Tibial nerve (tissue), 4 donors: ENCODE data around the gene TULP4. TPM values are rescaled to one million over a fixed set of nuclear protein-coding genes. Genes with fewer than 3 reads are reported as not detected.

Experiments used
- DNase-seq, 2 donors: peaks; one replicate each; pipeline ENCODE4 v3.0.0-alpha.2; 2019; ENCODE audit warnings: low spot score in 2 of 2
- H3K27ac ChIP-seq, 4 donors: fragments of 200-600 bp; sonication (generic) in 3 of 4; one replicate each; pipeline ENCODE4 v1.5.1; 2017 to 2019; ENCODE audit warnings: mild to moderate bottlenecking in 1 of 4
- H3K27me3 ChIP-seq, 2 donors: fragments of 200-600 bp; sonication (generic) in 1 of 2; one replicate each; pipeline versions ENCODE4 v1.5.1 to v1.6.0; 2017 to 2019
- H3K36me3 ChIP-seq, 3 donors: fragments of 200-600 bp; sonication (generic); one replicate each; pipeline ENCODE4 v1.5.1; 2018 to 2019
- H3K4me1 ChIP-seq, 4 donors: fragments of 200-600 bp; sonication (generic) in 3 of 4; one replicate each; pipeline ENCODE4 v1.5.1; 2017 to 2019
- H3K4me3 ChIP-seq, 4 donors: fragments of 200-600 bp; sonication (generic) in 3 of 4; one replicate each; pipeline ENCODE4 v1.5.1; 2017 to 2019; ENCODE audit warnings: mild to moderate bottlenecking in 1 of 4, moderate library complexity in 1 of 4
- H3K9me3 ChIP-seq, 4 donors: fragments of 200-600 bp; sonication (generic) in 3 of 4; one replicate each; pipeline ENCODE4 v1.5.1; 2017 to 2019
- EP300 ChIP-seq, 2 donors: sonication (generic); formaldehyde crosslinking; IDR thresholded peaks; one replicate each; pipeline ENCODE4 v1.6.1; 2017; ENCODE audit warnings: antibody characterized with exemption in 2 of 2, mild to moderate bottlenecking in 1 of 2
- POLR2A ChIP-seq, 2 donors: fragments of 450-650 bp; IDR thresholded peaks; one replicate each; pipeline ENCODE4 v1.6.1; 2017; ENCODE audit warnings: antibody characterized with exemption in 2 of 2, mild to moderate bottlenecking in 2 of 2, moderate library complexity in 2 of 2
- WGBS, 2 donors: methylation state at CpG; one replicate each; pipeline ENCODE4 v1.1.5; 2018; 5-methylcytosine and 5-hydroxymethylcytosine counted together
- total RNA-seq, 4 donors: library from RNA; depleted of rRNA; stranded (reverse); fragments of >200 nt; gene quantifications; one replicate each; pipeline ENCODE4 v1.1.0, GENCODE V29; 2016
- TF ChIP-seq, protein P1 (sequence below), 5 experiments: fragments of 200-600 bp in 3 of 5; fragments of 450-650 bp in 2 of 5; sonication (generic) in 3 of 5; IDR thresholded peaks; one replicate each; pipeline ENCODE4 v1.5.1; 2016 to 2019; ENCODE audit warnings: antibody characterized with exemption in 5 of 5, mild to moderate bottlenecking in 3 of 5, moderate library complexity in 2 of 5

Gene TULP4
- total RNA-seq, 4 donors from 2014 or later, result 91.2 to 109 (median 101) TPM

DNA sequence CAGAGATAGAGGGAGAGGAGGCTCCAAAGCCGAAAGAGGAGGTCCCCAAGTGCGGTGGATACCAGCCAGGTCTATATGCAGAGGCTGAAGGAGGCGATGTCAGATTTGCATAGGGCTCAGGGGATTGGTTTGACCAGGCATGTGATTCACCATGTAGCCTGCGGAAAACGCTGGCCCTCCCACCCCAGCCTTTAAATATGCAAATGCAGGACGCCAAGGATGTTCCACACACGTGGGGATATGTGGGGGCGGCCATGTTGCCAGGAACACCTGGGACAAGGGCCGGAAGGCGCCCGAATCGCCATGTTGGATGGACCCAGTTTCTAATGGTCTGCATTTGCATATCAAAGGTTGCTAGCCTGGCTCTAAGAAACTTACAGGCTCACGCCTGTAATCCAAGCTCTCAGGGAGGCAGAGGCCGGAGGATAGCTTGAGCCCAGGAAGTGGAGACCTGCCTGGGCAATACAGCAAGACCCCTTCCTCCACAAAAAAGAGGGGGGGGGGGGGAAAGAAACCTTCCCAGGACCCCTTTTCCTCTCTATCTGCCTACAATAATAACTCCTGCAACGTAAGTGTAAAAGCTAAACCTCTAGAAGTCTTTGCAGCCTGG is 110.5 kb downstream of the TULP4 start:
- Histone ChIP-seq H3K9me3 (peaks cover 0 to 5% (median 0%) of the 10 kb centered on the region in 4 donors), H3K27me3 (no peaks in the 10 kb centered on the region), H3K4me3 (no peak overlapping the region), H3K36me3 (no peaks in the 10 kb centered on the region), H3K4me1 (peaks cover 0 to 6% (median 0%) of the 10 kb centered on the region in 4 donors), H3K27ac (no peak overlapping the region)
- TF ChIP-seq POLR2A (IDR thresholded peaks at IDR 0.05) (no peak), EP300 (IDR thresholded peaks at IDR 0.05) (no peak)
- WGBS, 2 donors, result 87 to 91% methylated on average over 14 to 15 of the region's 15 CpGs
- no peak for DNase-seq

DNA sequence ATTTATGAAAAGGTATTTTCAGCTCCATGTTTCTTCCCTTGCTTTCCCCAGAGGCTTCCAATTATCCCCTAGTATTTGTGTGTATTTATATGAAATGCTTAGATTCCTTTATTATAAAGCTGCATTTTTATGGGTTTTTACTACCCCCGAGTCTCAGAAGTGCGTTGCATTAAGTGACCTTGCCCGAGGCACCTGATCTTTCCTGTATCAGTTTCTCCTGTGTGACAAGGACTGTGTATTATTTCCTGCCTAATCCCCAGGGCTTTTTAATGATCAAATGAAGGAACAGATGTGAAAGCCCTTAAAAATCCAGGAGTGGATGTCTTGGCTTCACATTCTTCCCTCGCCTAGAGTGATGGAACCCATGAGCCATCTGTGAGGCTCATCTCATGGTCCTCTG is 118.8 kb downstream of the TULP4 start:
- no peak for DNase-seq
- Histone ChIP-seq H3K27ac (no peak overlapping the region), H3K4me1 (no peaks in the 10 kb centered on the region), H3K9me3 (no peaks in the 10 kb centered on the region), H3K4me3 (no peak overlapping the region), H3K36me3 (peaks cover 0 to 23% (median 0%) of the 10 kb centered on the region in 3 donors), H3K27me3 (no peaks in the 10 kb centered on the region)
- 76 to 77% methylated on average over 4 of the region's 4 CpGs for WGBS, 2 donors
- TF ChIP-seq POLR2A (IDR thresholded peaks at IDR 0.05), result no peak
- TF ChIP-seq EP300 (IDR thresholded peaks at IDR 0.05), result no peak
- TF ChIP-seq, protein P1, sequence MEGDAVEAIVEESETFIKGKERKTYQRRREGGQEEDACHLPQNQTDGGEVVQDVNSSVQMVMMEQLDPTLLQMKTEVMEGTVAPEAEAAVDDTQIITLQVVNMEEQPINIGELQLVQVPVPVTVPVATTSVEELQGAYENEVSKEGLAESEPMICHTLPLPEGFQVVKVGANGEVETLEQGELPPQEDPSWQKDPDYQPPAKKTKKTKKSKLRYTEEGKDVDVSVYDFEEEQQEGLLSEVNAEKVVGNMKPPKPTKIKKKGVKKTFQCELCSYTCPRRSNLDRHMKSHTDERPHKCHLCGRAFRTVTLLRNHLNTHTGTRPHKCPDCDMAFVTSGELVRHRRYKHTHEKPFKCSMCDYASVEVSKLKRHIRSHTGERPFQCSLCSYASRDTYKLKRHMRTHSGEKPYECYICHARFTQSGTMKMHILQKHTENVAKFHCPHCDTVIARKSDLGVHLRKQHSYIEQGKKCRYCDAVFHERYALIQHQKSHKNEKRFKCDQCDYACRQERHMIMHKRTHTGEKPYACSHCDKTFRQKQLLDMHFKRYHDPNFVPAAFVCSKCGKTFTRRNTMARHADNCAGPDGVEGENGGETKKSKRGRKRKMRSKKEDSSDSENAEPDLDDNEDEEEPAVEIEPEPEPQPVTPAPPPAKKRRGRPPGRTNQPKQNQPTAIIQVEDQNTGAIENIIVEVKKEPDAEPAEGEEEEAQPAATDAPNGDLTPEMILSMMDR (IDR thresholded peaks at IDR 0.05), result no peak

- H3K9me3 ChIP-seq, result no peaks in the 10 kb centered on the region
- H3K27ac ChIP-seq, result no peak overlapping the region
- no peaks in the 10 kb centered on the region for H3K27me3 ChIP-seq
- peaks cover 0 to 23% (median 0%) of the 10 kb centered on the region in 3 donors for H3K36me3 ChIP-seq
- WGBS, 2 donors, result 88 to 95% methylated on average over 13 of the region's 13 CpGs
- no peak for TF ChIP-seq EP300 (IDR thresholded peaks at IDR 0.05)
- TF ChIP-seq, protein P1 (IDR thresholded peaks at IDR 0.05), result no peak
- no peak for TF ChIP-seq POLR2A (IDR thresholded peaks at IDR 0.05)
- no peaks in the 10 kb centered on the region for H3K4me1 ChIP-seq
- H3K4me3 ChIP-seq, result no peak overlapping the region
- no peak for DNase-seq
Observed at GRCh38 chr6:158431560-158431959, 119.3 kb downstream of the TULP4 start.

DNA sequence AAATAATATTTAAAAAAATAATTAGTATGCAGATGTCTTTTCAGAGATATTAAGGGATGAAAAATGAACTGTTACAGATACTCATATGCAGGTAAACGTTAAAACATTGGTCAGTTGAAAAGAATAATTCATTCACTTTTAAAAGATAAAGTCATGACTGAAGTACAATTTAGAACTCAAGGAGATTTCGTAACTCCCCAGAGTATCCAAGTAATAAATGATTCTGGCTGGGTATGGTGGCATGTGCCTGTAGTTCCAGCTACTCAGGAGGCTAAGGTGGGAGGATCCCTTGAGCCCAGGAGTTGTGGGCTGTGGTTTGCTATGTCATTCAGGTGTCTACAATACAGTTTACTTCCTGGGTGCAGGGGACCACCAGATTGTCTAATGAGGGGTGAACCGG is 125.3 kb downstream of the TULP4 start:
- no peaks in the 10 kb centered on the region for H3K9me3 ChIP-seq
- WGBS, 2 donors, result 90 to 91% methylated on average over 3 of the region's 3 CpGs
- TF ChIP-seq EP300 (IDR thresholded peaks at IDR 0.05), result no peak

DNA sequence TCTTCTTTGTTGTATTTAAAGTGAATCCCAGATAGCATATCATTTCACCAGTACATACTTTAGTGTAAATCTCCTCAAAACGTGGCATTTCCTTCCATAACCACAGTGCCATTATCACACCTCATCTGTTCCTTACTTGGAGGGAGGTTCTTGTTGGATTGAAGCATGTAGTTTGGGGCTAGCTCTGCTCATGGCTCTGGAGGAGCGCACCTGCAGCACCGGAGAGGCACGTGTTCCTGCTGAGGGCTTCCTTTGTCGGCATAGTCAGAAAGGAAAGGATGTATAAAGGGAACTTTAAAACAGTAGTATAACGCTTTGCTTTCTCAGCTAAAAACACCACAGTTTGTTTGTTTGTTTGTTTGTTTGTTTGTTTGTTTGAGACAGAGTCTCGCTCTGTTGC is 126.0 kb downstream of the TULP4 start:
- Histone ChIP-seq H3K27ac (no peak overlapping the region), H3K36me3 (peaks cover 0 to 17% (median 0%) of the 10 kb centered on the region in 3 donors), H3K9me3 (no peaks in the 10 kb centered on the region), H3K27me3 (no peaks in the 10 kb centered on the region), H3K4me1 (peaks cover 0 to 8% (median 0%) of the 10 kb centered on the region in 4 donors), H3K4me3 (no peak overlapping the region)
- TF ChIP-seq EP300 (IDR thresholded peaks at IDR 0.05), result no peak
- TF ChIP-seq POLR2A (IDR thresholded peaks at IDR 0.05), result no peak
- no peak for DNase-seq
- WGBS, 2 donors, result 91 to 92% methylated on average over 7 of the region's 7 CpGs

More for the DNA sequence above, 125.3 kb downstream of the TULP4 start:
- Histone ChIP-seq H3K27me3 (no peaks in the 10 kb centered on the region), H3K4me3 (no peak overlapping the region), H3K4me1 (peaks cover 0 to 8% (median 0%) of the 10 kb centered on the region in 4 donors), H3K27ac (no peak overlapping the region), H3K36me3 (peaks cover 0 to 11% (median 0%) of the 10 kb centered on the region in 3 donors)
- no peak for DNase-seq

DNA sequence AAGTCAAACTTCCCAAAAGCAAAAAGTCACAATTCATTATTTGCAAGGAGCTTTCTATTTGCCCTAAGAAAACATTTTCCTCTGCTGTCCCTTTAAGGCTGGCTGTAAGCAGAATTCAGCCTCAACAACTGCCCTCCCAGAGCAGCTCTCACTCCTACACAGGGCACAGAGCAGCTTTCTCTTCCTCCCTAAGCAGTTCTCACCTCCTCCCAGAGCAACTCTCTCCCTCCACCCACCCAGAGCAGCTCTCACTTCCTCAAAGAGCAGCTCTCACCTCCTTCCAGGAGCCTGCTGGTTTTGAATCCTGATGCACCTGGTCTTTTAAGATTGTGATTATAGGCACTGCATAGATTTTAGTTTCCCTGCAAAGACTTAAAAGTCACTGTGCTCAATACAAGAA is 127.0 kb downstream of the TULP4 start:
- Histone ChIP-seq H3K36me3 (peaks cover 0 to 17% (median 0%) of the 10 kb centered on the region in 3 donors), H3K4me1 (peaks cover 0 to 8% (median 0%) of the 10 kb centered on the region in 4 donors), H3K4me3 (no peak overlapping the region), H3K9me3 (no peaks in the 10 kb centered on the region), H3K27me3 (no peaks in the 10 kb centered on the region), H3K27ac (no peak overlapping the region)
- TF ChIP-seq, protein P1 (IDR thresholded peaks at IDR 0.05), result no peak
- no peak for TF ChIP-seq EP300 (IDR thresholded peaks at IDR 0.05)
- TF ChIP-seq POLR2A (IDR thresholded peaks at IDR 0.05), result no peak
- no peak for DNase-seq
